ENCODE data around the gene SHKBP1. TPM values are rescaled to one million over a fixed set of nuclear protein-coding genes. Genes with fewer than 3 reads are reported as not detected.
"Not testable (repeated sequence)": the region's sequence is repeated elsewhere in the genome, so short reads cannot be mapped to it uniquely, and the experiment has no call there.

Gene SHKBP1
- total RNA-seq, 1 donor, result 91.3 TPM

- no peak for DNase-seq (ENCODE audit: low read depth in 2 of 3, low spot score in 2 of 3)
Measured at GRCh38 chr19:40555978-40556689, 20.5 kb upstream of the SHKBP1 start.

GRCh38 chr19:40556953-40557530, 19.6 kb upstream of the SHKBP1 start:
- DNase-seq (ENCODE audit: low read depth in 2 of 3, low spot score in 2 of 3), result no peak

GRCh38 chr19:40559394-40559793, 17.3 kb upstream of the SHKBP1 start:
- no peak for DNase-seq (ENCODE audit: low read depth in 2 of 3, low spot score in 2 of 3)

GRCh38 chr19:40560092-40560507, 16.6 kb upstream of the SHKBP1 start:
- no peak for DNase-seq (ENCODE audit: low read depth in 2 of 3, low spot score in 2 of 3)

GRCh38 chr19:40561947-40562346, 14.7 kb upstream of the SHKBP1 start:
- peak in 1 of 3 donors; percentile 48 for DNase-seq (ENCODE audit: low read depth in 2 of 3, low spot score in 2 of 3)

GRCh38 chr19:40564535-40564934, 12.1 kb upstream of the SHKBP1 start:
- not testable (repeated sequence) for DNase-seq (ENCODE audit: low read depth in 2 of 3, low spot score in 2 of 3)

- DNase-seq (ENCODE audit: low read depth in 2 of 3, low spot score in 2 of 3), result no peak
Measured at GRCh38 chr19:40565355-40565754, 11.3 kb upstream of the SHKBP1 start.

- no peak for DNase-seq (ENCODE audit: low read depth in 2 of 3, low spot score in 2 of 3)
Measured at GRCh38 chr19:40565910-40566495, 10.7 kb upstream of the SHKBP1 start.

GRCh38 chr19:40567040-40567749, 9.5 kb upstream of the SHKBP1 start:
- no peak for DNase-seq (ENCODE audit: low read depth in 2 of 3, low spot score in 2 of 3)

GRCh38 chr19:40567750-40568494, 8.8 kb upstream of the SHKBP1 start:
- no peak for DNase-seq (ENCODE audit: low read depth in 2 of 3, low spot score in 2 of 3)

- DNase-seq (ENCODE audit: low read depth in 2 of 3, low spot score in 2 of 3), result peak; percentile 96 to 100 (median 100)
Measured at GRCh38 chr19:40570313-40571004, 6.2 kb upstream of the SHKBP1 start.

GRCh38 chr19:40571005-40571318, 5.7 kb upstream of the SHKBP1 start:
- DNase-seq (ENCODE audit: low read depth in 2 of 3, low spot score in 2 of 3), result no peak

GRCh38 chr19:40571831-40572495, 4.7 kb upstream of the SHKBP1 start:
- DNase-seq (ENCODE audit: low read depth in 2 of 3, low spot score in 2 of 3), result no peak

- DNase-seq (ENCODE audit: low read depth in 2 of 3, low spot score in 2 of 3), result no peak
Measured at GRCh38 chr19:40575326-40575725, 1.3 kb upstream of the SHKBP1 start.

GRCh38 chr19:40576151-40576584, 505 bp upstream of the SHKBP1 start:
- no peak for DNase-seq (ENCODE audit: low read depth in 2 of 3, low spot score in 2 of 3)

GRCh38 chr19:40578442-40578908, 1.8 kb downstream of the SHKBP1 start:
- peak in 1 of 3 donors; percentile 41 for DNase-seq (ENCODE audit: low read depth in 2 of 3, low spot score in 2 of 3)

GRCh38 chr19:40580619-40581018, 3.9 kb downstream of the SHKBP1 start:
- no peak for DNase-seq (ENCODE audit: low read depth in 2 of 3, low spot score in 2 of 3)

- no peak for DNase-seq (ENCODE audit: low read depth in 2 of 3, low spot score in 2 of 3)
Measured at GRCh38 chr19:40581531-40581930, 4.9 kb downstream of the SHKBP1 start.

GRCh38 chr19:40582467-40582866, 5.8 kb downstream of the SHKBP1 start:
- DNase-seq (ENCODE audit: low read depth in 2 of 3, low spot score in 2 of 3), result no peak

- no peak for DNase-seq (ENCODE audit: low read depth in 2 of 3, low spot score in 2 of 3)
Measured at GRCh38 chr19:40583283-40583682, 6.6 kb downstream of the SHKBP1 start.

Measured in hematopoietic multipotent progenitor cell (in vitro differentiated cells).